WTC11 (cell line): ENCODE results near the gene PRKN. TPM values are rescaled to one million over a fixed set of nuclear protein-coding genes. Genes with fewer than 3 reads are reported as not detected.

Source experiments
- ATAC-seq: fragments of 200-7000 bp; cut with Tn5 transposase; 2 replicates; pipeline ENCODE4 v1.10.0; 2021; ENCODE audit warnings: mild to moderate bottlenecking, moderate library complexity
- CTCF ChIA-PET: fragments of 300-600 bp; sonication (Branson Sonifier 250); formaldehyde crosslinking; loops from one replicate; lab custom pipeline; 2021; ENCODE audit warnings: antibody characterized with exemption; lab: Charles Lee
- POLR2A ChIA-PET: fragments of 350-600 bp; sonication (Branson Sonifier 250); formaldehyde crosslinking; loops from one replicate; lab custom pipeline; 2021; ENCODE audit warnings: antibody characterized with exemption; lab: Charles Lee
- DNase-seq: peaks from one replicate; pipeline ENCODE4 v3.0.0; 2021; ENCODE audit warnings: low spot score
- H3K27ac Mint-ChIP-seq: 2 replicates; pipeline ENCODE4 v1.8.0; 2021; ENCODE audit warnings: mixed read lengths
- H3K27me3 Mint-ChIP-seq: 2 replicates; pipeline ENCODE4 v1.8.0; 2021; ENCODE audit warnings: low read depth, mild to moderate bottlenecking, moderate library complexity, mixed read lengths
- H3K36me3 Mint-ChIP-seq: 2 replicates; pipeline ENCODE4 v1.8.0; 2021; ENCODE audit warnings: mixed read lengths
- H3K4me1 Mint-ChIP-seq: 2 replicates; pipeline ENCODE4 v1.8.0; 2022; ENCODE audit warnings: mixed read lengths
- H3K4me3 Mint-ChIP-seq: 2 replicates; pipeline ENCODE4 v1.8.0; 2021; ENCODE audit warnings: mild to moderate bottlenecking, moderate library complexity, mixed read lengths
- H3K9me3 Mint-ChIP-seq: 2 replicates; pipeline ENCODE4 v1.8.0; 2021; ENCODE audit warnings: mixed read lengths
- CREB1 ChIP-seq: sonication (generic); formaldehyde crosslinking; IDR thresholded peaks from 2 replicates; pipeline ENCODE4 v1.8.0; 2023; ENCODE audit warnings: mild to moderate bottlenecking, missing genetic modification reagents
- HMGA2 ChIP-seq: fragments of 250-450 bp; sonication (Bioruptor Pico); IDR thresholded peaks from 2 replicates; pipeline ENCODE4 v1.4.0; 2021; ENCODE audit warnings: mild to moderate bottlenecking, moderate library complexity
- IRF2 ChIP-seq: sonication (generic); formaldehyde crosslinking; IDR thresholded peaks from 2 replicates; pipeline ENCODE4 v1.8.0; 2022; ENCODE audit warnings: low read depth, missing genetic modification reagents, borderline replicate concordance
- JUN ChIP-seq: sonication (generic); formaldehyde crosslinking; IDR thresholded peaks from 2 replicates; pipeline ENCODE4 v1.8.0; 2023; ENCODE audit warnings: mild to moderate bottlenecking, missing genetic modification reagents
- NFYB ChIP-seq: sonication (generic); formaldehyde crosslinking; conservative IDR thresholded peaks from 2 replicates; pipeline ENCODE4 v1.8.0; 2022; ENCODE audit warnings: low read depth, missing genetic modification reagents
- RELA ChIP-seq: sonication (generic); formaldehyde crosslinking; IDR thresholded peaks from 2 replicates; pipeline ENCODE4 v1.8.1; 2022; ENCODE audit warnings: missing genetic modification reagents, mild to moderate bottlenecking, borderline replicate concordance
- SP1 ChIP-seq: sonication (generic); formaldehyde crosslinking; conservative IDR thresholded peaks from 2 replicates; pipeline ENCODE4 v1.8.1; 2022; ENCODE audit warnings: missing genetic modification reagents
- TEAD1 ChIP-seq: sonication (generic); formaldehyde crosslinking; IDR thresholded peaks from 2 replicates; pipeline ENCODE4 v1.8.0; 2022; ENCODE audit warnings: mild to moderate bottlenecking, missing genetic modification reagents
- ZNF416 ChIP-seq: fragments of 250-450 bp; sonication (Bioruptor Pico); IDR thresholded peaks from 2 replicates; pipeline ENCODE4 v1.9.0; 2021; ENCODE audit warnings: mild to moderate bottlenecking, inconsistent platforms
- total RNA-seq: library from RNA; stranded (reverse); gene quantifications from 3 replicates; pipeline ENCODE4 v1.2.3, GENCODE V29; 2021
- TF ChIP-seq, protein P1 (sequence below): sonication (generic); formaldehyde crosslinking; IDR thresholded peaks from 2 replicates; pipeline ENCODE4 v1.8.1; 2023; ENCODE audit warnings: mild to moderate bottlenecking, missing genetic modification reagents
- TF ChIP-seq, protein P2 (sequence below): fragments of 250-450 bp; sonication (Bioruptor Pico); IDR thresholded peaks from 2 replicates; pipeline ENCODE4 v2.1.2; 2022; ENCODE audit warnings: mild to moderate bottlenecking, moderate library complexity
- TF ChIP-seq, protein P3 (sequence below): sonication (generic); formaldehyde crosslinking; IDR thresholded peaks from 2 replicates; pipeline ENCODE4 v1.8.0; 2022; ENCODE audit warnings: mild to moderate bottlenecking, missing genetic modification reagents
- TF ChIP-seq, protein P4 (sequence below): sonication (generic); formaldehyde crosslinking; IDR thresholded peaks from 2 replicates; pipeline ENCODE4 v1.8.0; 2023; ENCODE audit warnings: missing genetic modification reagents, mild to moderate bottlenecking, borderline replicate concordance
- TF ChIP-seq, protein P5 (sequence below): sonication (generic); formaldehyde crosslinking; IDR thresholded peaks from 2 replicates; pipeline ENCODE4 v1.8.1; 2023; ENCODE audit warnings: mild to moderate bottlenecking, missing genetic modification reagents, borderline replicate concordance
- TF ChIP-seq, protein P6 (sequence below): sonication (generic); formaldehyde crosslinking; IDR thresholded peaks from 2 replicates; pipeline ENCODE4 v1.8.1; 2022; ENCODE audit warnings: low read depth, mild to moderate bottlenecking, moderate library complexity, missing genetic modification reagents, borderline replicate concordance
- TF ChIP-seq, protein P7 (sequence below): sonication (generic); formaldehyde crosslinking; IDR thresholded peaks from 2 replicates; pipeline ENCODE4 v1.8.1; 2023; ENCODE audit warnings: mild to moderate bottlenecking, missing genetic modification reagents, moderate library complexity
- TF ChIP-seq, protein P8 (sequence below): fragments of 250-450 bp; sonication (Bioruptor Pico); IDR thresholded peaks from 2 replicates; pipeline ENCODE4 v1.9.0; 2021; ENCODE audit warnings: mild to moderate bottlenecking
- TF ChIP-seq, protein P9 (sequence below): sonication (generic); formaldehyde crosslinking; IDR thresholded peaks from 2 replicates; pipeline ENCODE4 v1.8.0; 2022; ENCODE audit warnings: mild to moderate bottlenecking, missing genetic modification reagents

Gene PRKN
- total RNA-seq, 1 experiment from 2014 or later = 0.59 TPM

DNA sequence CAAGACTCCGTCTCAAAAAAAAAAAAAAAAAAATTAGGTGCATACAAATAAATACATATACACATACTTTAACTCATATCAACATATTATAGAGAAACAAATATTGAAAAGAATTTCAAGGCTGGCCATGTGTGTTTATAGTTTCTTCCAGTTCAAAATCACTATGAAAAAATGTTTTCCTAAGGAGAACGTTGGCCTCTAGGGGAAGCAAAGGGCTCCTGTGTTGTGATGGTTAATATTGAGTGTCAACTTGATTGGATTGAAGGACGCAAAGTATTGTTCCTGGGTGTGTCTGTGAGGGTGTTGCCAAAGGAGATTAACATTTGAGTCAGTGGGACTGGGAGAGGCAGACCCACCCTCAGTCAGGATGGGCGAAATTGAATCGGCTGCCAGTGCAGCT lies 1271.7 kb downstream of the PRKN start (continued):
- no peak for TF ChIP-seq NFYB (CRISPR knock-in tag)
- TF ChIP-seq IRF2 (CRISPR knock-in tag) = no peak
- no peak for TF ChIP-seq CREB1
- TF ChIP-seq ZNF416 (CRISPR knock-in tag) = no peak
- TF ChIP-seq JUN (CRISPR knock-in tag) = no peak
- TF ChIP-seq, protein P1, sequence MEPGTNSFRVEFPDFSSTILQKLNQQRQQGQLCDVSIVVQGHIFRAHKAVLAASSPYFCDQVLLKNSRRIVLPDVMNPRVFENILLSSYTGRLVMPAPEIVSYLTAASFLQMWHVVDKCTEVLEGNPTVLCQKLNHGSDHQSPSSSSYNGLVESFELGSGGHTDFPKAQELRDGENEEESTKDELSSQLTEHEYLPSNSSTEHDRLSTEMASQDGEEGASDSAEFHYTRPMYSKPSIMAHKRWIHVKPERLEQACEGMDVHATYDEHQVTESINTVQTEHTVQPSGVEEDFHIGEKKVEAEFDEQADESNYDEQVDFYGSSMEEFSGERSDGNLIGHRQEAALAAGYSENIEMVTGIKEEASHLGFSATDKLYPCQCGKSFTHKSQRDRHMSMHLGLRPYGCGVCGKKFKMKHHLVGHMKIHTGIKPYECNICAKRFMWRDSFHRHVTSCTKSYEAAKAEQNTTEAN (CRISPR knock-in tag) = no peak
- TF ChIP-seq, protein P2, sequence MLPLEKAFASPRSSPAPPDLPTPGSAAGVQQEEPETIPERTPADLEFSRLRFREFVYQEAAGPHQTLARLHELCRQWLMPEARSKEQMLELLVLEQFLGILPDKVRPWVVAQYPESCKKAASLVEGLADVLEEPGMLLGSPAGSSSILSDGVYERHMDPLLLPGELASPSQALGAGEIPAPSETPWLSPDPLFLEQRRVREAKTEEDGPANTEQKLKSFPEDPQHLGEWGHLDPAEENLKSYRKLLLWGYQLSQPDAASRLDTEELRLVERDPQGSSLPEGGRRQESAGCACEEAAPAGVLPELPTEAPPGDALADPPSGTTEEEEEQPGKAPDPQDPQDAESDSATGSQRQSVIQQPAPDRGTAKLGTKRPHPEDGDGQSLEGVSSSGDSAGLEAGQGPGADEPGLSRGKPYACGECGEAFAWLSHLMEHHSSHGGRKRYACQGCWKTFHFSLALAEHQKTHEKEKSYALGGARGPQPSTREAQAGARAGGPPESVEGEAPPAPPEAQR (CRISPR knock-in tag) = no peak
- TF ChIP-seq HMGA2 (CRISPR knock-in tag) = no peak

DNA sequence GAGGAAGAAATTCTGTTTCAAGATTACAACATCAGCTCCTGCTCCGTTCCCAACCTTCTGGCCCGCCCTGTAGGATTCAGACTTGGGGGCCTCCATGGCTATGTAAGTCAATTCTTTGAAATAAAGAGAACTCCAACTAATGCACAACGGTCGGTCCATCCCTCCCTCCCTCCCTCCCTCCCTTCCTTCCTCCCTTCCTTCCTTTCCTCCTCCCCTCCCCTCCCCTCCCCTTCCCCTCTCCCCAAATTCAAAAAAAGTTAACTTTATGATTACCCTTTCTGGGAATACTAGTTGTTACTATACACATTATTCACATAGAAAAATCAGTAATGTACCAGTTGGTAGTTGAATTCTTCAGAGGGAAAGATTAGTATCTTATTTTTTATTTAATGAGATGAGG lies 1274.0 kb downstream of the PRKN start:
- Mint-ChIP-seq H3K4me3 (no peak overlapping the region), H3K4me1 (no peaks in the 10 kb centered on the region), H3K27ac (no peak overlapping the region), H3K27me3 (no peaks in the 10 kb centered on the region; the same call in 1 of the 2 replicates), H3K36me3 (no peaks in the 10 kb centered on the region), H3K9me3 (no peaks in the 10 kb centered on the region)
- POLR2A ChIA-PET = no interaction called here
- CTCF ChIA-PET = no interaction called here
- DNase-seq (no peak), ATAC-seq (no peak)
- TF ChIP-seq SP1 (no peak), HMGA2 (CRISPR knock-in tag) (no peak), RELA (no peak), TEAD1 (no peak)
- TF ChIP-seq, protein P3, sequence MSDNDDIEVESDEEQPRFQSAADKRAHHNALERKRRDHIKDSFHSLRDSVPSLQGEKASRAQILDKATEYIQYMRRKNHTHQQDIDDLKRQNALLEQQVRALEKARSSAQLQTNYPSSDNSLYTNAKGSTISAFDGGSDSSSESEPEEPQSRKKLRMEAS (CRISPR knock-in tag) = no peak
- TF ChIP-seq, protein P4, sequence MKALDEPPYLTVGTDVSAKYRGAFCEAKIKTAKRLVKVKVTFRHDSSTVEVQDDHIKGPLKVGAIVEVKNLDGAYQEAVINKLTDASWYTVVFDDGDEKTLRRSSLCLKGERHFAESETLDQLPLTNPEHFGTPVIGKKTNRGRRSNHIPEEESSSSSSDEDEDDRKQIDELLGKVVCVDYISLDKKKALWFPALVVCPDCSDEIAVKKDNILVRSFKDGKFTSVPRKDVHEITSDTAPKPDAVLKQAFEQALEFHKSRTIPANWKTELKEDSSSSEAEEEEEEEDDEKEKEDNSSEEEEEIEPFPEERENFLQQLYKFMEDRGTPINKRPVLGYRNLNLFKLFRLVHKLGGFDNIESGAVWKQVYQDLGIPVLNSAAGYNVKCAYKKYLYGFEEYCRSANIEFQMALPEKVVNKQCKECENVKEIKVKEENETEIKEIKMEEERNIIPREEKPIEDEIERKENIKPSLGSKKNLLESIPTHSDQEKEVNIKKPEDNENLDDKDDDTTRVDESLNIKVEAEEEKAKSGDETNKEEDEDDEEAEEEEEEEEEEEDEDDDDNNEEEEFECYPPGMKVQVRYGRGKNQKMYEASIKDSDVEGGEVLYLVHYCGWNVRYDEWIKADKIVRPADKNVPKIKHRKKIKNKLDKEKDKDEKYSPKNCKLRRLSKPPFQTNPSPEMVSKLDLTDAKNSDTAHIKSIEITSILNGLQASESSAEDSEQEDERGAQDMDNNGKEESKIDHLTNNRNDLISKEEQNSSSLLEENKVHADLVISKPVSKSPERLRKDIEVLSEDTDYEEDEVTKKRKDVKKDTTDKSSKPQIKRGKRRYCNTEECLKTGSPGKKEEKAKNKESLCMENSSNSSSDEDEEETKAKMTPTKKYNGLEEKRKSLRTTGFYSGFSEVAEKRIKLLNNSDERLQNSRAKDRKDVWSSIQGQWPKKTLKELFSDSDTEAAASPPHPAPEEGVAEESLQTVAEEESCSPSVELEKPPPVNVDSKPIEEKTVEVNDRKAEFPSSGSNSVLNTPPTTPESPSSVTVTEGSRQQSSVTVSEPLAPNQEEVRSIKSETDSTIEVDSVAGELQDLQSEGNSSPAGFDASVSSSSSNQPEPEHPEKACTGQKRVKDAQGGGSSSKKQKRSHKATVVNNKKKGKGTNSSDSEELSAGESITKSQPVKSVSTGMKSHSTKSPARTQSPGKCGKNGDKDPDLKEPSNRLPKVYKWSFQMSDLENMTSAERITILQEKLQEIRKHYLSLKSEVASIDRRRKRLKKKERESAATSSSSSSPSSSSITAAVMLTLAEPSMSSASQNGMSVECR (CRISPR knock-in tag) = no peak
- TF ChIP-seq, protein P5, sequence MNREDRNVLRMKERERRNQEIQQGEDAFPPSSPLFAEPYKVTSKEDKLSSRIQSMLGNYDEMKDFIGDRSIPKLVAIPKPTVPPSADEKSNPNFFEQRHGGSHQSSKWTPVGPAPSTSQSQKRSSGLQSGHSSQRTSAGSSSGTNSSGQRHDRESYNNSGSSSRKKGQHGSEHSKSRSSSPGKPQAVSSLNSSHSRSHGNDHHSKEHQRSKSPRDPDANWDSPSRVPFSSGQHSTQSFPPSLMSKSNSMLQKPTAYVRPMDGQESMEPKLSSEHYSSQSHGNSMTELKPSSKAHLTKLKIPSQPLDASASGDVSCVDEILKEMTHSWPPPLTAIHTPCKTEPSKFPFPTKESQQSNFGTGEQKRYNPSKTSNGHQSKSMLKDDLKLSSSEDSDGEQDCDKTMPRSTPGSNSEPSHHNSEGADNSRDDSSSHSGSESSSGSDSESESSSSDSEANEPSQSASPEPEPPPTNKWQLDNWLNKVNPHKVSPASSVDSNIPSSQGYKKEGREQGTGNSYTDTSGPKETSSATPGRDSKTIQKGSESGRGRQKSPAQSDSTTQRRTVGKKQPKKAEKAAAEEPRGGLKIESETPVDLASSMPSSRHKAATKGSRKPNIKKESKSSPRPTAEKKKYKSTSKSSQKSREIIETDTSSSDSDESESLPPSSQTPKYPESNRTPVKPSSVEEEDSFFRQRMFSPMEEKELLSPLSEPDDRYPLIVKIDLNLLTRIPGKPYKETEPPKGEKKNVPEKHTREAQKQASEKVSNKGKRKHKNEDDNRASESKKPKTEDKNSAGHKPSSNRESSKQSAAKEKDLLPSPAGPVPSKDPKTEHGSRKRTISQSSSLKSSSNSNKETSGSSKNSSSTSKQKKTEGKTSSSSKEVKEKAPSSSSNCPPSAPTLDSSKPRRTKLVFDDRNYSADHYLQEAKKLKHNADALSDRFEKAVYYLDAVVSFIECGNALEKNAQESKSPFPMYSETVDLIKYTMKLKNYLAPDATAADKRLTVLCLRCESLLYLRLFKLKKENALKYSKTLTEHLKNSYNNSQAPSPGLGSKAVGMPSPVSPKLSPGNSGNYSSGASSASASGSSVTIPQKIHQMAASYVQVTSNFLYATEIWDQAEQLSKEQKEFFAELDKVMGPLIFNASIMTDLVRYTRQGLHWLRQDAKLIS = no peak
- TF ChIP-seq, protein P6, sequence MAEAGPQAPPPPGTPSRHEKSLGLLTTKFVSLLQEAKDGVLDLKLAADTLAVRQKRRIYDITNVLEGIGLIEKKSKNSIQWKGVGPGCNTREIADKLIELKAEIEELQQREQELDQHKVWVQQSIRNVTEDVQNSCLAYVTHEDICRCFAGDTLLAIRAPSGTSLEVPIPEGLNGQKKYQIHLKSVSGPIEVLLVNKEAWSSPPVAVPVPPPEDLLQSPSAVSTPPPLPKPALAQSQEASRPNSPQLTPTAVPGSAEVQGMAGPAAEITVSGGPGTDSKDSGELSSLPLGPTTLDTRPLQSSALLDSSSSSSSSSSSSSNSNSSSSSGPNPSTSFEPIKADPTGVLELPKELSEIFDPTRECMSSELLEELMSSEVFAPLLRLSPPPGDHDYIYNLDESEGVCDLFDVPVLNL (CRISPR knock-in tag) = no peak
- TF ChIP-seq, protein P7, sequence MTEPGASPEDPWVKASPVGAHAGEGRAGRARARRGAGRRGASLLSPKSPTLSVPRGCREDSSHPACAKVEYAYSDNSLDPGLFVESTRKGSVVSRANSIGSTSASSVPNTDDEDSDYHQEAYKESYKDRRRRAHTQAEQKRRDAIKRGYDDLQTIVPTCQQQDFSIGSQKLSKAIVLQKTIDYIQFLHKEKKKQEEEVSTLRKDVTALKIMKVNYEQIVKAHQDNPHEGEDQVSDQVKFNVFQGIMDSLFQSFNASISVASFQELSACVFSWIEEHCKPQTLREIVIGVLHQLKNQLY (CRISPR knock-in tag) = no peak
- TF ChIP-seq, protein P8, sequence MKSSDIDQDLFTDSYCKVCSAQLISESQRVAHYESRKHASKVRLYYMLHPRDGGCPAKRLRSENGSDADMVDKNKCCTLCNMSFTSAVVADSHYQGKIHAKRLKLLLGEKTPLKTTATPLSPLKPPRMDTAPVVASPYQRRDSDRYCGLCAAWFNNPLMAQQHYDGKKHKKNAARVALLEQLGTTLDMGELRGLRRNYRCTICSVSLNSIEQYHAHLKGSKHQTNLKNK (CRISPR knock-in tag) = no peak
- TF ChIP-seq, protein P9, sequence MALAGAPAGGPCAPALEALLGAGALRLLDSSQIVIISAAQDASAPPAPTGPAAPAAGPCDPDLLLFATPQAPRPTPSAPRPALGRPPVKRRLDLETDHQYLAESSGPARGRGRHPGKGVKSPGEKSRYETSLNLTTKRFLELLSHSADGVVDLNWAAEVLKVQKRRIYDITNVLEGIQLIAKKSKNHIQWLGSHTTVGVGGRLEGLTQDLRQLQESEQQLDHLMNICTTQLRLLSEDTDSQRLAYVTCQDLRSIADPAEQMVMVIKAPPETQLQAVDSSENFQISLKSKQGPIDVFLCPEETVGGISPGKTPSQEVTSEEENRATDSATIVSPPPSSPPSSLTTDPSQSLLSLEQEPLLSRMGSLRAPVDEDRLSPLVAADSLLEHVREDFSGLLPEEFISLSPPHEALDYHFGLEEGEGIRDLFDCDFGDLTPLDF (CRISPR knock-in tag) = no peak
